C4-2B (cell line): ENCODE measurements around the gene SHROOM2.
A peak's percentile ranks its signal among the peaks of the same experiment; 100 is the strongest.

Source experiments
- CTCF ChIP-seq: fragments of 450-650 bp; conservative IDR thresholded peaks from 2 replicates; pipeline ENCODE4 v1.5.1; 2017; ENCODE audit warnings: mild to moderate bottlenecking
- ZFX ChIP-seq: fragments of 450-650 bp; IDR thresholded peaks from 2 replicates; pipeline ENCODE4 v1.6.1; 2017

GRCh38 chrX:9995855-9996339, 209.7 kb downstream of the SHROOM2 start:
- peak; percentile 85 for TF ChIP-seq CTCF
- TF ChIP-seq ZFX, result no peak
